Jurkat, Clone E6-1 (cell line): ENCODE data around the gene DNAH2.
A peak's percentile ranks its signal among the peaks of the same experiment; 100 is the strongest.

Source experiments
- DNase-seq: peaks from one replicate; pipeline ENCODE4 v3.0.0-alpha.2; 2011; ENCODE audit warnings: low read depth, low spot score
- H3K4me3 ChIP-seq: 2 replicates; pipeline ENCODE4 v1.5.1; 2011; ENCODE audit warnings: mild to moderate bottlenecking, low read length, control low read depth, moderate library complexity

DNAH2 gene

GRCh38 chr17:7832431-7832830 is 114.9 kb downstream of the DNAH2 start:
- no peak overlapping the region for H3K4me3 ChIP-seq
- DNase-seq: no peak

- DNase-seq: no peak
- H3K4me3 ChIP-seq: peak overlapping the region; percentile 69
Observed at GRCh38 chr17:7833011-7833794, 115.7 kb downstream of the DNAH2 start.

- DNase-seq: peak; percentile 80
- peak within 1 kb of the TSS; percentile 69 for H3K4me3 ChIP-seq
Observed at GRCh38 chr17:7833795-7834541, 116.4 kb downstream of the DNAH2 start, which contains the start of gene KDM6B. Gene KDM6B, plus strand, starts transcription at chr17:7834217. Its CDS starts 11,338 bp downstream, at chr17:7845555.

- no peak for DNase-seq
- peak overlapping the region; percentile 69 for H3K4me3 ChIP-seq
Observed at GRCh38 chr17:7834542-7834956, 117.0 kb downstream of the DNAH2 start.

GRCh38 chr17:7834957-7835813 is 117.6 kb downstream of the DNAH2 start:
- H3K4me3 ChIP-seq: peak overlapping the region; percentile 88
- DNase-seq: peak; percentile 98

- peak overlapping the region; percentile 88 for H3K4me3 ChIP-seq
- DNase-seq: no peak
Observed at GRCh38 chr17:7835814-7836595, 118.5 kb downstream of the DNAH2 start.

GRCh38 chr17:7836596-7837407 is 119.3 kb downstream of the DNAH2 start:
- peak; percentile 96 for DNase-seq

GRCh38 chr17:7837408-7838088 is 120.0 kb downstream of the DNAH2 start:
- peak overlapping the region; percentile 88 for H3K4me3 ChIP-seq
- DNase-seq: no peak

More at GRCh38 chr17:7836596-7837407, 119.3 kb downstream of the DNAH2 start:
- peak overlapping the region; percentile 88 for H3K4me3 ChIP-seq

- H3K4me3 ChIP-seq: peak overlapping the region; percentile 88
- peak; percentile 80 for DNase-seq
Observed at GRCh38 chr17:7838090-7839075, 120.8 kb downstream of the DNAH2 start.

GRCh38 chr17:7839190-7839875 is 121.8 kb downstream of the DNAH2 start:
- no peak for DNase-seq
- H3K4me3 ChIP-seq: no peak overlapping the region

- H3K4me3 ChIP-seq: no peak overlapping the region
- DNase-seq: peak; percentile 69
Observed at GRCh38 chr17:7839876-7840261, 122.3 kb downstream of the DNAH2 start.

- H3K4me3 ChIP-seq: peak overlapping the region; percentile 82; the same call in 1 of the 2 replicates
- DNase-seq: no peak
Observed at GRCh38 chr17:7840441-7840840, 122.9 kb downstream of the DNAH2 start.

GRCh38 chr17:7840875-7841274 is 123.3 kb downstream of the DNAH2 start:
- no peak for DNase-seq
- peak overlapping the region; percentile 82 for H3K4me3 ChIP-seq

GRCh38 chr17:7841396-7841914 is 123.9 kb downstream of the DNAH2 start:
- peak; percentile 68 for DNase-seq
- H3K4me3 ChIP-seq: peak overlapping the region; percentile 82

- DNase-seq: peak; percentile 78
- peak overlapping the region; percentile 82 for H3K4me3 ChIP-seq
Observed at GRCh38 chr17:7841915-7842379, 124.4 kb downstream of the DNAH2 start.
